NCI-H1436 treated with DMSO at 0.1 percent for 48 hours (cell line): ENCODE data around the gene PIAS1.
"Not testable (repeated sequence)": the region's sequence is repeated elsewhere in the genome, so short reads cannot be mapped to it uniquely, and the experiment has no call there.

Experiments
- DNase-seq: peaks from one replicate; lab custom pipeline; 2025; lab: John Stamatoyannopoulos, UW

PIAS1 gene

GRCh38 chr15:68034719-68035293 is 19.3 kb upstream of the PIAS1 start:
- no peak for DNase-seq

- DNase-seq: no peak
Observed at GRCh38 chr15:68038246-68038645, 15.9 kb upstream of the PIAS1 start.

GRCh38 chr15:68040144-68040543 is 14.0 kb upstream of the PIAS1 start:
- no peak for DNase-seq

GRCh38 chr15:68042156-68042854 is 11.8 kb upstream of the PIAS1 start:
- DNase-seq: no peak

GRCh38 chr15:68042855-68043222 is 11.3 kb upstream of the PIAS1 start:
- DNase-seq: no peak

GRCh38 chr15:68045289-68046265 is 8.5 kb upstream of the PIAS1 start:
- no peak for DNase-seq

GRCh38 chr15:68047826-68048225 is 6.3 kb upstream of the PIAS1 start:
- no peak for DNase-seq

GRCh38 chr15:68051109-68051508 is 3.0 kb upstream of the PIAS1 start:
- DNase-seq: no peak

GRCh38 chr15:68051907-68052306 is 2.2 kb upstream of the PIAS1 start:
- DNase-seq: no peak

GRCh38 chr15:68052431-68052830 is 1.7 kb upstream of the PIAS1 start:
- no peak for DNase-seq

GRCh38 chr15:68053001-68053400 is 1.1 kb upstream of the PIAS1 start:
- DNase-seq: no peak

- no peak for DNase-seq
Observed at GRCh38 chr15:68054628-68055223, 611 bp downstream of the PIAS1 start.

GRCh38 chr15:68055224-68055705 is 1.1 kb downstream of the PIAS1 start:
- no peak for DNase-seq

GRCh38 chr15:68056097-68056865 is 2.2 kb downstream of the PIAS1 start:
- DNase-seq: no peak

GRCh38 chr15:68057034-68057433 is 2.9 kb downstream of the PIAS1 start:
- no peak for DNase-seq

- no peak for DNase-seq
Observed at GRCh38 chr15:68057758-68058157, 3.6 kb downstream of the PIAS1 start.

- not testable (repeated sequence) for DNase-seq
Observed at GRCh38 chr15:68058970-68059369, 4.9 kb downstream of the PIAS1 start.

GRCh38 chr15:68059630-68060029 is 5.5 kb downstream of the PIAS1 start:
- DNase-seq: no peak

- no peak for DNase-seq
Observed at GRCh38 chr15:68061171-68061570, 7.1 kb downstream of the PIAS1 start.

- DNase-seq: no peak
Observed at GRCh38 chr15:68061602-68062001, 7.5 kb downstream of the PIAS1 start.

- DNase-seq: no peak
Observed at GRCh38 chr15:68062214-68062613, 8.1 kb downstream of the PIAS1 start.
